GM19468 (cell line): Measurements from ENCODE around the gene CER1.

Experiments
- ATAC-seq: cut with Tn5 transposase; IDR thresholded peaks from one replicate; pipeline ENCODE4 v1.9.1; 2021; ENCODE audit warnings: mild to moderate bottlenecking, moderate library complexity, moderate number of reproducible peaks; ENCODE audit not compliant: unreplicated experiment; ENCODE audit errors: extremely low read depth

The CER1 gene

GRCh38 chr9:14722391-14723035 is at the start of gene CER1:
Gene CER1, minus strand, starts transcription at chr9:14722733. Its CDS starts 61 bp downstream, at chr9:14722672.
- ATAC-seq: no peak

DNA sequence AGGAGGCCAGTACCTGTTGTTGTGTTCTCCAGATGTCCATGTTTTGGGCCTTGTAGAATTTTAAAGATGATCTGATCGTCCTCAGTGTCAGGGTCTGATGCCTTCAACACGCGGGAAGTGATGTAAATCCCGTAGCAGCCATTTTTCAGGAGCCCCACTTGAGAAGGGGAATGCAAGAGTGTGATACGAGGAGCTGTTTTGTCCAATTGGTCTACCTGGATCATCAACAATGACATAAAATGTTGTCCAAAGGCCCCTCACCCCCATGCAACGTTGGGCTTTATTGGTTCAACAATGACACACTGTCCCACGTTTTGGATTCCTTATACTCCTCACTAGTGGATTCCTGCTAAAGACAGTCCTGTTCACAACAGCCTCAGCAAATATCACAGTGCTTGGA is 48.1 kb upstream of the CER1 start:
- ATAC-seq: no peak

GRCh38 chr9:14769230-14769571 is 46.7 kb upstream of the CER1 start:
- no peak for ATAC-seq

DNA sequence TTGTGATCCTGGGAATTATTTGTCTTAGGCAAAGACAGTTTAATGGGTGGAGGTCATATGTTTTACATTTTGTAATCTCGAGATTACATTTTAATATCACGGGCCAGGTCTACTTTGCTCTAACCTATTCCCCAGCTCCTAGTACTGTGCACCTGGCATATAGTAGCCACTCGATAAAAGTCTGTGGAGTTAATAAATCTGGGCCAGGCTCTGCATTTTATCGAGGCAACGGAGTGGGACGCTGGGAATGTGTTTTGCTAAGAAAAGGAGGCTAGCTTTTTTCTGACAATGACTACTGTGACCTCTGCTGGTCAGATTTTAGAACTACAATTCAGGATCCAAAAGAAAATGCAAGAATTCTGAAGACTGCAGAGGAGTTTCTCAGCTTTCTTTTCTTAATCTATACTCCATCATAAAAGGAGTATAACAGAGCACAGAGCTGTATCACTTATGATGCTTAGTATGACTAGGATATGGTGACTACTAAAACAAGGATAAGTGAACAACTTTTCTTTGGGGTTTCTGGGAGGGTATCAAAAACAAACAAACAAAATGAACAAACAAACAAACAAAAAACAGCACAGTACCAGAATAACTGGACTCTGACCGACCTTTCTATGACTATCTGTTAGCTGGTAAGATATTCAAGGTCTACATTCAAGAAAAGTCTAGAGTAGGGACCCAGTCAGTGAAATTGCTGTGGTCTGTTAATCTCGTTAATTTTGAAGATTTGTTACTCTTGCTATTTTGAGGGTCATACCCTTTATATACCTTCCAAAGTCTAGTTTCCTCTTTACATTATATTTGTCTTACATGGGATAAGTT is 46.1 kb upstream of the CER1 start:
- no peak for ATAC-seq

GRCh38 chr9:14766299-14766698 is 43.8 kb upstream of the CER1 start:
- no peak for ATAC-seq

DNA sequence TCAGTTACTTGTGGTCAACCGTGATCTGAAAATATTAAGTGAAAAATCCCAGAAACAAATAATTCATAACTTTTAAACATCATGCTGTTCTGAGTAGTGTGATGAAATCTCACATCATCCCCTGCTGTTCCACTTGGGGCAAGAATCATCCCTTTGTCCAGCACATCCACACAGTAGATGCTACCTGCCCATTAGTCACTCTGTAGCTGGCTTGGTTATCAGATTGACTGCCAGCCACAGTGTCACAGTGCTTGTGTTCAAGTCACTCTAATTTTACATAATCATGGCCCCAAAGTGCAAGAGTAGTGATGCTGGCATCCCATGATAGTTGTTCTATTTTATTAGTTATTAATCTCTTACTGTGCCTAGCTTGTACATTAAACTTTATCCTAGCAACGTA is 39.1 kb upstream of the CER1 start:
- ATAC-seq: no peak

- no peak for ATAC-seq
Observed at GRCh38 chr9:14760060-14760459, 37.5 kb upstream of the CER1 start.

GRCh38 chr9:14756291-14756690 is 33.8 kb upstream of the CER1 start:
- no peak for ATAC-seq

GRCh38 chr9:14752871-14753270 is 30.3 kb upstream of the CER1 start:
- peak; percentile 32 for ATAC-seq

DNA sequence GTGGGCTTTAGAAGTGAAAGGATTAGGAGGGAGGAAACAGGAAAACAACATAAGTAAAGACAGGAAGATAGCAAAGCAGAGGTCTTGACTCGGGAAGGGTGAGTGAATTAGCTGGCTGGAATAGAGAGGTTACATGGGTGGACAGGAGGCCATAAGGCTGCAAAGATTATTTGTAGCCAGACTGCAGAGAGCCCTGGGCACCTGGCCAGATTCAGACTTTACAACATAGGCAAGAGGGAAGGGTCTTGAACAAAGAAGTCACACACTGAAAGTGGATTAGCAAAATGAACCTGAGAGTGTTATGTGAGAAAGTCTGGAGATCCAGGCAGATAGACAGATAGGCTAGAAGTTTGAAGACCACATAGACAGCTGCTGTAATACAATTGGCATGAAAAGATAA is 29.7 kb upstream of the CER1 start:
- ATAC-seq: no peak

DNA sequence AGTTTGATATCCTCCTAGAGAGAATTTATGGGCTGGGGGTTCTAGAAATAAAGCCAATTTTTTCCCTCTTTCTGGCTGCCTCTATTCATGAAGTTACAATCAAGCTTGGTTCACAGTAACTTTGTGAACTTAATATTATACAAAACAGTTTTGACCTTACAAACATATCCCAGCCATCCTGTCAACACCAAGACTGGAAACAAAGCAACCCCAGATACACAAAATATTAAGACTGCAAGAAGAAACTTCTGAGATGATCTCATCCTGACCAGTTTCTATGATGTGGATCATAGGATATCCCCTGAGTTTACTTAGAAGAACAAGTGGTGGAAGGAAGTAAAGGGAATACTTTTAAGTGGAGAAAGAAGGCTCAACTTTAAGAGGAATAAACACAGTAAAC is 28.3 kb upstream of the CER1 start:
- ATAC-seq: no peak

DNA sequence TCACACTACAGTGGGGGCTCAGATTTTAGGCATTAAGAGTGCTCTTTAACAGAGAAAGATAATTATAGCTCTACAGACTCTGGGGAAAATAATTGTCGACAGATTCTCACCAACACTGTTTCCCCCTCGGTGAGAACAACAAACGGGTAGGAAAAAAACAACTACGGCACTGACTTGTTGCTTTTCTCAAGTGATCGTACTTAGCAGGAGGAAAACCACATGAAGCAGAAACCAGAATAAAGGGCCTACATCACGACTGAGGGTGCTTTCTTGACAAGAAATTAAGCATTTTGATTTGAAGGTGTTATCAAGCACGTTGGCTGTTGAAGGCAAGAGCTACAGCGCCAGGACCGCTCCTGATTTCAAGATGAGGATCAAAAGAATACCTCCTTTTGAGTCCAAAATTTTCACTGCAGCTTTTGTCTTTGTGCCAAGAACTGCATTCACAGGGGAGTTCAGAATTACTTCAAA is 27.2 kb upstream of the CER1 start:
- ATAC-seq: no peak

DNA sequence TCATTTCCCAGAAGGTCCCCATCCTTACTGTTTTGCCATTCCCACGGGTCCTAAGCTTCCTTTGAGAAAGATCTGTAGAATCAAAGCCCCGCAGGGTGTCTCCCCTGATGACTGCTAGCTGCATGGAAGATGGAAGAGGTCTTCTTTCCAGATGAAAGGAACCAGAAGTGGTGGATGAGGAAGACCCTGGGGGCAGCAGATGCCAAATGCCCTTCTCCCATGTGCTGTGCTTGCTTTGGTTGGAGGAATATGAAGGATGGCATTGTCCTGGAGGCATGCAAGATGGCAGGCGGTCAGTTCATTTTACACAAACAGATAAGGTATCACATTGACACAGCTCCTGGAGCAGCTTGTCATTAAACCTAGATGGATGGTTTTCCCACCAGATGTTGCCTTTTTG is 25.8 kb upstream of the CER1 start:
- ATAC-seq: no peak

- ATAC-seq: no peak
Observed at GRCh38 chr9:14747111-14747510, 24.6 kb upstream of the CER1 start.

DNA sequence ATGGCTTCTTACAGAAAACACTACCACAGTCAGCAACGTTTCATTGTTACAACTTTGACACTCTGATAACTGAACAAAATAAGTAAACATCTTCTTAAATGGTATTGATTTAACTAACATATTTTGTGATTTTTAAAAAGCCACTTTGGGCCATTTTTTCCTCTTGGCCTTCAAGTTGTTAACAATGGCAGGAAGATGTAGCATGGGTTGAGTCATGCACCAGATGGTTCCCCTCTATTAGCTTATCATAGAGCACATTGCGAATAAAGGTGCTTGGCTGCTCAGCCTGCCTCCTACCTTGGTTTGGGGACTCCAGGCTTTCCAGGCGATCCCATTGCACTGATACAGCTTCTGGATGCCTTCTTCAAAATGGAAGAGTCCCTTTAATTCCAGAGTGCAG is 24.1 kb upstream of the CER1 start:
- no peak for ATAC-seq

DNA sequence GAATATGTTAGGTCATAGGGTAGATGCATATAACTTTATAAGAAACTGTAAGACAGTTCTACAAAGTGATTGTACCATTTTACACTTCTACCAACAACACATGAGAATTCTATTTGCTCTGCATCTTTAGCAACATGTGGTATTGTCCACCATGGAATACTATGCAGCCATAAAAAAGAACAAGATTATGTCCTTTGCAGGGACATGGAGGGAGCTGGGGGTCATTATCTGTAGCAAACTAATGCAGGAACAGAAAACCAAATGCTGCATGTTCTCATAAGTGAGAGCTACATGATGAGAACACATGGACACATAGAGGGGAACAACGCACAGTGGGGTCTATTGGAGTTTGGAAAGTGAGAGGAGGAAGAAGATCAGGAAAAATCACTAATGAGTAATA is 22.2 kb upstream of the CER1 start:
- no peak for ATAC-seq

GRCh38 chr9:14741369-14741768 is 18.8 kb upstream of the CER1 start:
- peak; percentile 87 for ATAC-seq

GRCh38 chr9:14733133-14733532 is 10.6 kb upstream of the CER1 start:
- ATAC-seq: no peak

- no peak for ATAC-seq
Observed at GRCh38 chr9:14731294-14731981, 8.9 kb upstream of the CER1 start.

DNA sequence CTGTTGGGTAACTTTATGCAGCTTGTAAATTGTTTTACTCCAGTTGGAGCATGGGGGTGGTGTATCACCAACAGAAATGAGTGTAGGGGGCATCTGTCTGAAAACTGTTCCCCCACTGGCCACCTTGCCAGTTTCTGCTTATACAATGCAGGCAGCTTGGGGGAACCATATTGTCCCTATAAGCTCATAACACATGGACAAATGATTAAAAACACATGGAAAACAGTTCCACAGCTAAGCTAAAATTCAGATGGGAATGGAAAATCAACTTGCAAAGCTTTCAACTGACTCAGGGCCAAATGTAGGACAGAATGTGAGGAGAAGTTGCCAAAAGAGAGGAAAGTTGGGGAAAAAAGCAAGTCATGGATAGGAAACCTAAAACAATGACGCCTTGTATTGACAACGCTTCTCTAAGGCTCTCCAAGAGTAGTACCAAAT is 7.9 kb upstream of the CER1 start:
- ATAC-seq: no peak

DNA sequence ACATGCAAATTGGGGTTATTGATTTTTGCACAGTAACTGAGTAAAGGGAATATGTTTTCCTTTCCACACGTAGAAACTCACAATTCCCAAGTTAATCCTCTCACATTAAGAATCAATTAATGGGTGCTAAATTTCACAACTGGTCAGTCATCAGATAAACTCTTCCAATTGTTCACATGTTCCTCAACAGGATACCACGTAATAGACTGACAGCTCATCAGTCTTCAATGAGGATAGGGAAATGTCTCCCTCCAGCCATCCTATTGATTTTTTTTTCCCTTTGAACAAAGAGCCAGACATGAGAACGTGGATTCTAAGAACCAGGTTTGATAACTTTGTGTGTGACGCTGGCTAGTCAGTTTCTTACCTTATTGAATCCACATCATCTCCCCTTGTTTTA is 768 bp upstream of the CER1 start:
- ATAC-seq: no peak
